GM18507 (cell line): ENCODE results near the gene RTN4.

Experiments used
- DNase-seq: peaks from one replicate; pipeline ENCODE4 v3.0.0; 2011; ENCODE audit warnings: low read depth; ENCODE audit not compliant: insufficient read length; ENCODE audit errors: extremely low spot score
- FAIRE-seq: peaks from 2 replicates; lab custom pipeline; 2011; peaks lifted over from hg19 to GRCh38; lab: Jason Lieb, UNC

RTN4 gene

GRCh38 chr2:54979321-54980044 is 70.8 kb downstream of the RTN4 start:
- no peak for DNase-seq
- FAIRE-seq, result no peak

GRCh38 chr2:54977149-54977548 is 73.1 kb downstream of the RTN4 start:
- peak; percentile 52 for FAIRE-seq
- no peak for DNase-seq

GRCh38 chr2:54975598-54976492 is 74.4 kb downstream of the RTN4 start:
- FAIRE-seq (no peak), DNase-seq (no peak)

GRCh38 chr2:54975175-54975574 is 75.1 kb downstream of the RTN4 start:
- FAIRE-seq (no peak), DNase-seq (no peak)

GRCh38 chr2:54969940-54970338 is 80.3 kb downstream of the RTN4 start:
- no peak for FAIRE-seq
- no peak for DNase-seq

GRCh38 chr2:54969295-54969939 is 80.8 kb downstream of the RTN4 start:
- no peak for FAIRE-seq
- no peak for DNase-seq

- no peak for FAIRE-seq
- DNase-seq, result no peak
Measured at GRCh38 chr2:54968561-54969218, 81.6 kb downstream of the RTN4 start.

GRCh38 chr2:54967759-54968365 is 82.4 kb downstream of the RTN4 start:
- FAIRE-seq (no peak), DNase-seq (no peak)

GRCh38 chr2:54967269-54967668 is 83.0 kb downstream of the RTN4 start:
- FAIRE-seq (no peak), DNase-seq (no peak)

- FAIRE-seq (no peak), DNase-seq (no peak)
Measured at GRCh38 chr2:54966837-54967236, 83.4 kb downstream of the RTN4 start.

- no peak for FAIRE-seq
Measured at GRCh38 chr2:54966165-54966832, 84.0 kb downstream of the RTN4 start.

GRCh38 chr2:54965425-54965824 is 84.8 kb downstream of the RTN4 start:
- DNase-seq (no peak), FAIRE-seq (no peak)

More at GRCh38 chr2:54966165-54966832, 84.0 kb downstream of the RTN4 start:
- no peak for DNase-seq

- DNase-seq (no peak), FAIRE-seq (no peak)
Measured at GRCh38 chr2:54964816-54965215, 85.4 kb downstream of the RTN4 start.

- DNase-seq (no peak), FAIRE-seq (no peak)
Measured at GRCh38 chr2:54964271-54964670, 86.0 kb downstream of the RTN4 start.

GRCh38 chr2:54963476-54963875 is 86.8 kb downstream of the RTN4 start:
- no peak for FAIRE-seq
- DNase-seq, result no peak

GRCh38 chr2:54962935-54963440 is 87.3 kb downstream of the RTN4 start:
- no peak for DNase-seq
- no peak for FAIRE-seq

GRCh38 chr2:54962511-54962910 is 87.7 kb downstream of the RTN4 start:
- FAIRE-seq, result no peak
- no peak for DNase-seq

GRCh38 chr2:54960164-54960563 is 90.1 kb downstream of the RTN4 start:
- FAIRE-seq, result no peak
- no peak for DNase-seq
